Trophoblast cell (in vitro differentiated cells and primary cell): ENCODE data around the gene DNAJC22.

Experiments
- DNase-seq, 2 donors: peaks; one replicate each; pipeline ENCODE4 v3.0.0-alpha.2; 2016
- H2AFZ ChIP-seq: 2 replicates; pipeline ENCODE4 v1.6.1; 2013; ENCODE audit warnings: low read length, moderate library complexity, mild to moderate bottlenecking; ENCODE audit not compliant: insufficient read depth, poor library complexity
- H2AK5ac ChIP-seq: 2 replicates; pipeline ENCODE4 v1.6.1; 2013; ENCODE audit warnings: mild to moderate bottlenecking, low read length
- H2BK120ac ChIP-seq: 2 replicates; pipeline ENCODE4 v1.6.1; 2013; ENCODE audit warnings: low read length, mild to moderate bottlenecking, moderate library complexity; ENCODE audit not compliant: insufficient read depth, poor library complexity
- H2BK12ac ChIP-seq: 2 replicates; pipeline ENCODE4 v1.6.1; 2013; ENCODE audit warnings: mild to moderate bottlenecking, low read length, moderate library complexity
- H2BK5ac ChIP-seq: 2 replicates; pipeline ENCODE4 v1.6.1; 2013; ENCODE audit warnings: low read length, low read depth, moderate library complexity, mild to moderate bottlenecking; ENCODE audit not compliant: poor library complexity
- H3K14ac ChIP-seq: 2 replicates; pipeline ENCODE4 v1.6.1; 2013; ENCODE audit warnings: mild to moderate bottlenecking, low read length
- H3K18ac ChIP-seq: 2 replicates; pipeline ENCODE4 v1.6.1; 2013; ENCODE audit warnings: mild to moderate bottlenecking, low read length
- H3K23ac ChIP-seq: 2 replicates; pipeline ENCODE4 v1.6.1; 2013; ENCODE audit warnings: low read length
- H3K27ac ChIP-seq: 2 replicates; pipeline ENCODE4 v1.5.1; 2013; ENCODE audit warnings: low read depth, mild to moderate bottlenecking, inconsistent platforms, low read length, moderate library complexity
- H3K27me3 ChIP-seq: 2 replicates; pipeline ENCODE4 v1.6.1; 2013; ENCODE audit warnings: inconsistent platforms, mild to moderate bottlenecking, low read length, moderate library complexity; ENCODE audit not compliant: insufficient read depth
- H3K36me3 ChIP-seq, 2 experiments: 1 replicate in 1 of 2; 2 replicates in 1 of 2; pipeline ENCODE4 v1.6.1; 2013; ENCODE audit warnings: low read length in 2 of 2, mild to moderate bottlenecking in 2 of 2, moderate library complexity in 1 of 2; ENCODE audit not compliant: insufficient read depth in 2 of 2, control insufficient read depth in 1 of 2
- H3K4ac ChIP-seq: 2 replicates; pipeline ENCODE4 v1.6.1; 2013; ENCODE audit warnings: low read depth, mild to moderate bottlenecking, low read length, moderate library complexity
- H3K4me1 ChIP-seq, 2 experiments: 1 replicate in 1 of 2; 2 replicates in 1 of 2; pipeline ENCODE4 v1.6.1; 2013; ENCODE audit warnings: low read length in 2 of 2, mild to moderate bottlenecking in 2 of 2, moderate library complexity in 1 of 2; ENCODE audit not compliant: insufficient read depth in 2 of 2, control insufficient read depth in 1 of 2
- H3K4me2 ChIP-seq: 2 replicates; pipeline ENCODE4 v1.6.1; 2013; ENCODE audit warnings: inconsistent platforms, mild to moderate bottlenecking, low read length, moderate library complexity
- H3K4me3 ChIP-seq: 2 replicates; pipeline ENCODE4 v1.5.1; 2013; ENCODE audit warnings: mild to moderate bottlenecking, low read depth, low read length, inconsistent platforms
- H3K79me1 ChIP-seq: one replicate; pipeline ENCODE4 v1.6.1; 2013; ENCODE audit warnings: low read length
- H3K79me2 ChIP-seq: 2 replicates; pipeline ENCODE4 v1.6.1; 2013; ENCODE audit warnings: low read length, mild to moderate bottlenecking; ENCODE audit not compliant: control insufficient read depth, insufficient read depth, poor library complexity
- H3K9ac ChIP-seq: 2 replicates; pipeline ENCODE4 v1.6.1; 2013; ENCODE audit warnings: mild to moderate bottlenecking, low read length
- H3K9me3 ChIP-seq: 2 replicates; pipeline ENCODE4 v1.6.1; 2013; ENCODE audit warnings: low read depth, mild to moderate bottlenecking, control low read depth, inconsistent platforms, low read length; ENCODE audit not compliant: insufficient read depth
- H4K12ac ChIP-seq: 2 replicates; pipeline ENCODE4 v1.6.1; 2013; ENCODE audit warnings: low read depth, mild to moderate bottlenecking, low read length, moderate library complexity
- H4K8ac ChIP-seq: 2 replicates; pipeline ENCODE4 v1.6.1; 2013; ENCODE audit warnings: low read depth, mild to moderate bottlenecking, low read length, moderate library complexity
- H4K91ac ChIP-seq: one replicate; pipeline ENCODE4 v1.6.1; 2013; ENCODE audit warnings: low read depth, mild to moderate bottlenecking, low read length, moderate library complexity
- WGBS: extraction: QIAGEN DNeasy Blood & Tissue Kit; methylation state at CpG from one replicate; pipeline ENCODE4 v1.1.7; 2013; ENCODE audit warnings: missing lambda C conversion rate; ENCODE audit not compliant: insufficient read length, insufficient coverage; ENCODE audit errors: extremely low coverage; 5-methylcytosine and 5-hydroxymethylcytosine counted together

DNAJC22 gene

GRCh38 chr12:49367381-49368239 lies 20.9 kb downstream of the DNAJC22 start, which contains the start of gene SPATS2:
TSS of gene SPATS2 (plus strand) at chr12:49367462. CDS start at chr12:49461013, 93,551 bp downstream.
- peaks cover 0 to 2% of the 10 kb centered on the region in 2 experiments for H3K4me1 ChIP-seq
- H3K4me2 ChIP-seq, result peak within 1 kb of the TSS; percentile 99
- no peaks in the 10 kb centered on the region for H3K27me3 ChIP-seq
- peak within 1 kb of the TSS; percentile 88 for H3K18ac ChIP-seq
- peak within 1 kb of the TSS; percentile 100 for H2AFZ ChIP-seq
- H2BK5ac ChIP-seq, result peak within 1 kb of the TSS; percentile 95
- H3K14ac ChIP-seq, result peak within 1 kb of the TSS; percentile 98
- H2BK12ac ChIP-seq, result peak within 1 kb of the TSS; percentile 91
- peak within 1 kb of the TSS; percentile 100 for H4K12ac ChIP-seq
- peak within 1 kb of the TSS; percentile 96 for H3K27ac ChIP-seq
- H3K79me2 ChIP-seq, result peaks cover 10% of the 10 kb centered on the region
- peak within 1 kb of the TSS; percentile 99 for H4K8ac ChIP-seq
- H3K4me3 ChIP-seq, result peak within 1 kb of the TSS; percentile 92
- H3K23ac ChIP-seq, result peak within 1 kb of the TSS; percentile 78
- H3K9me3 ChIP-seq, result peaks cover 2% of the 10 kb centered on the region
- H4K91ac ChIP-seq, result peak within 1 kb of the TSS; percentile 99
- H2AK5ac ChIP-seq, result no peak within 1 kb of the TSS
- peak within 1 kb of the TSS; percentile 97 for H3K9ac ChIP-seq
- H3K4ac ChIP-seq, result peak within 1 kb of the TSS; percentile 83
- no peaks in the 10 kb centered on the region for H3K36me3 ChIP-seq
- peaks cover 10% of the 10 kb centered on the region for H3K79me1 ChIP-seq
- H2BK120ac ChIP-seq, result peak within 1 kb of the TSS; percentile 98
- no peak for DNase-seq
- no CpG with 5 or more reads among the region's 52 CpGs for WGBS

GRCh38 chr12:49368240-49368600 lies 21.5 kb downstream of the DNAJC22 start:
- no peak overlapping the region for H4K8ac ChIP-seq
- H3K18ac ChIP-seq, result no peak overlapping the region
- no peak overlapping the region for H4K91ac ChIP-seq
- peaks cover 2% of the 10 kb centered on the region for H3K9me3 ChIP-seq
- H4K12ac ChIP-seq, result no peak overlapping the region
- H3K27ac ChIP-seq, result no peak overlapping the region
- peaks cover 10% of the 10 kb centered on the region for H3K79me2 ChIP-seq
- H2BK120ac ChIP-seq, result no peak overlapping the region
- H3K4me2 ChIP-seq, result peak overlapping the region; percentile 93
- no peak overlapping the region for H2BK12ac ChIP-seq
- H2AFZ ChIP-seq, result no peak overlapping the region
- no peak overlapping the region for H3K4ac ChIP-seq
- H2BK5ac ChIP-seq, result no peak overlapping the region
- no peak overlapping the region for H3K14ac ChIP-seq
- no peak overlapping the region for H3K23ac ChIP-seq
- no peaks in the 10 kb centered on the region for H3K27me3 ChIP-seq
- peaks cover 0 to 2% of the 10 kb centered on the region in 2 experiments for H3K4me1 ChIP-seq
- peaks cover 10% of the 10 kb centered on the region for H3K79me1 ChIP-seq
- no CpG with 5 or more reads among the region's 3 CpGs for WGBS
- no peaks in the 10 kb centered on the region for H3K36me3 ChIP-seq
- DNase-seq, result no peak
- no peak overlapping the region for H3K4me3 ChIP-seq
- no peak overlapping the region for H3K9ac ChIP-seq
- H2AK5ac ChIP-seq, result no peak overlapping the region

GRCh38 chr12:49369411-49370145 lies 22.9 kb downstream of the DNAJC22 start:
- Histone ChIP-seq H3K4ac (no peak overlapping the region), H4K8ac (no peak overlapping the region), H3K18ac (no peak overlapping the region), H3K36me3 (peaks cover 0 to 3% of the 10 kb centered on the region in 2 experiments), H3K9ac (no peak overlapping the region), H3K27me3 (no peaks in the 10 kb centered on the region), H4K12ac (no peak overlapping the region), H3K79me1 (peaks cover 10% of the 10 kb centered on the region), H3K23ac (no peak overlapping the region), H3K27ac (no peak overlapping the region), H2BK120ac (no peak overlapping the region), H3K4me1 (peaks cover 0 to 2% of the 10 kb centered on the region in 2 experiments), H3K9me3 (peaks cover 2% of the 10 kb centered on the region), H2BK5ac (no peak overlapping the region), H2AK5ac (no peak overlapping the region), H3K79me2 (peaks cover 10% of the 10 kb centered on the region), H3K14ac (no peak overlapping the region), H2BK12ac (no peak overlapping the region), H2AFZ (no peak overlapping the region), H3K4me3 (no peak overlapping the region), H3K4me2 (no peak overlapping the region), H4K91ac (no peak overlapping the region)
- WGBS, result no CpG with 5 or more reads among the region's 6 CpGs
- DNase-seq, result peak; percentile 54 to 71

- Histone ChIP-seq H2AFZ (no peak overlapping the region), H3K79me1 (peaks cover 10% of the 10 kb centered on the region), H3K79me2 (peaks cover 10% of the 10 kb centered on the region), H4K12ac (no peak overlapping the region), H4K8ac (no peak overlapping the region), H3K14ac (no peak overlapping the region), H2AK5ac (no peak overlapping the region), H3K4me2 (no peak overlapping the region), H3K36me3 (peaks cover 0 to 3% of the 10 kb centered on the region in 2 experiments), H3K9me3 (peaks cover 2% of the 10 kb centered on the region), H3K27ac (no peak overlapping the region), H2BK5ac (no peak overlapping the region), H3K27me3 (no peaks in the 10 kb centered on the region), H4K91ac (no peak overlapping the region), H3K4ac (peak overlapping the region; percentile 75), H3K4me3 (no peak overlapping the region), H2BK12ac (no peak overlapping the region), H3K4me1 (peaks cover 0 to 2% of the 10 kb centered on the region in 2 experiments), H3K18ac (no peak overlapping the region), H2BK120ac (no peak overlapping the region), H3K23ac (no peak overlapping the region), H3K9ac (no peak overlapping the region)
- DNase-seq, result no peak
- no CpG with 5 or more reads among the region's 6 CpGs for WGBS
These were observed 23.9 kb downstream of the DNAJC22 start for GRCh38 chr12:49370539-49370938.
